IPS-15b (cell line): ENCODE data around the gene PAN2.
A peak's percentile ranks its signal among the peaks of the same experiment; 100 is the strongest.
"Not testable (repeated sequence)": the region's sequence is repeated elsewhere in the genome, so short reads cannot be mapped to it uniquely, and the experiment has no call there.

ENCODE experiments used
- H3K27me3 ChIP-seq: one replicate; pipeline ENCODE4 v1.6.1; 2013; ENCODE audit warnings: low read length; ENCODE audit not compliant: control insufficient read depth, insufficient read depth
- H3K36me3 ChIP-seq: one replicate; pipeline ENCODE4 v1.6.1; 2013; ENCODE audit warnings: low read length; ENCODE audit not compliant: control insufficient read depth, insufficient read depth
- H3K4me1 ChIP-seq: one replicate; pipeline ENCODE4 v1.6.1; 2013; ENCODE audit warnings: mild to moderate bottlenecking, low read length; ENCODE audit not compliant: control insufficient read depth, insufficient read depth
- H3K4me3 ChIP-seq: one replicate; pipeline ENCODE4 v1.5.1; 2013; ENCODE audit warnings: low read depth, low read length
- H3K9ac ChIP-seq: one replicate; pipeline ENCODE4 v1.6.1; 2013; ENCODE audit warnings: low read depth, mild to moderate bottlenecking, low read length
- H3K9me3 ChIP-seq: one replicate; pipeline ENCODE4 v1.6.1; 2013; ENCODE audit warnings: mild to moderate bottlenecking, low read length; ENCODE audit not compliant: control insufficient read depth, insufficient read depth

The PAN2 gene

DNA sequence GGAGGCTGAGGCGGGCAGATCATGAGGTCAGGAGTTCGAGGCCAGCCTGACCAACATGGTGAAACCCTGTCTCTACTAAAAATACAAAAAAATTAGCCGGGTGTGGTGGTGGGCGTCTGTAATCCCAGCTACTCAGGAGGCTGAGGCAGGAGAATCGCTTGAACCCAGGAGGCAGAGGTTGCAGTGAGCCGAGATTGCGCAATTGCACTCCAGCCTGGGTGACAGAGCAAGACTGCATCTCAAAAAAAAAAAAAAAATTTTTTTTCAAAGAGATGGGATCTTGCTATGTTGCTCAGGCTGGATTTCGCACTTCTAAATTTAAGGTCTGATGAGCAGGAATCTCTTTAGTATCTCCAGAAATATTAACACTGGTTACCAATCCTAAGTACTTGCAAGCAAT is 12.2 kb downstream of the PAN2 start:
- H3K36me3 ChIP-seq: peaks cover 13% of the 10 kb centered on the region
- H3K9me3 ChIP-seq, H3K4me1 ChIP-seq, H3K9ac ChIP-seq, H3K27me3 ChIP-seq, H3K4me3 ChIP-seq: not testable (repeated sequence)

- Histone ChIP-seq H3K4me1 (no peaks in the 10 kb centered on the region), H3K4me3 (no peak overlapping the region), H3K9ac (no peak overlapping the region), H3K9me3 (no peaks in the 10 kb centered on the region), H3K36me3 (peaks cover 7% of the 10 kb centered on the region), H3K27me3 (no peaks in the 10 kb centered on the region)
Observed at GRCh38 chr12:56321027-56321426, 12.8 kb downstream of the PAN2 start.

DNA sequence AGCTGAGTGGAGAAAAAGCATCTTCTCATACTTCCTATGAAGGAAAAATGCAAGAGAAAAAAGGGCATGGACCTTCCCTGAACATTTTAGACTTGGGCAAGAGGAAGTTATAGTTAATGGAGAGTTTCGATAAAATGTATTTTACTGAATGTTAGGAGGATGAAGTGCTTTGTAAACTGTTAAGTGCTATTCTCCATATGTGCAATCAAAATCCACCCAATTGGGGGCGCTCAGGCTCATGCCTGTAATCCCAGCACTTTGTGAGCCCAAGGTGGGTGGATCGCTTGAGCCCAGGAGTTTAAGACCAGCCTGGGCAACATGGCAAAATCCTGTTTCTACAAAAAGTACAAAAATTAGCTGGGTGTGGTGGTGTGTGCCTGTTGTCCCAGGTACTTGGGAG is 16.1 kb downstream of the PAN2 start:
- Histone ChIP-seq H3K9me3 (no peaks in the 10 kb centered on the region), H3K36me3 (peaks cover 8% of the 10 kb centered on the region), H3K4me1 (peaks cover 3% of the 10 kb centered on the region), H3K9ac (no peak overlapping the region), H3K4me3 (no peak overlapping the region), H3K27me3 (no peaks in the 10 kb centered on the region)

GRCh38 chr12:56315622-56316473 is 18.0 kb downstream of the PAN2 start, which contains the start of gene CNPY2:
CNPY2 (minus strand) TSS chr12:56315988; CDS start chr12:56315217, 771 bp downstream.
- H3K9ac ChIP-seq: peak within 1 kb of the TSS; percentile 99
- peak within 1 kb of the TSS; percentile 100 for H3K4me3 ChIP-seq
- no peaks in the 10 kb centered on the region for H3K27me3 ChIP-seq
- H3K36me3 ChIP-seq: peaks cover 14% of the 10 kb centered on the region
- H3K4me1 ChIP-seq: peaks cover 3% of the 10 kb centered on the region
- H3K9me3 ChIP-seq: no peaks in the 10 kb centered on the region

DNA sequence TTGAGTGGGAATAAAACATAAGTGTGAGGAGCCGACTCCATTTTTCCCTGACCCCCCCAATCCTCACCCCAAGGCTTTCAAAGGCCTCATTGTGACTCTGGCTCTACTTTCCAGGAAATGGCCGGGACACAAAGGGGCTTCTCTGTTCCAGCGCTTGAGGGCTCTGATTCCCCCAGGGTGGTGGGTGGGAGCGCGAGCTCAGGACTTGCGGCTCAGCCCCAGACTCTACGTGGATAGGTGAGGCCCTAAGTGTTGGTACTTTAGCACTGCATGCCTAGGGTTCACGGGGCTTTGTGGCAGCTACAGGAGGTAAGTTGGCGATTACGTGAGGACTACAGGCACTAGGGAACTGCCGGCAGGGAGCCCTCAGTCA is 18.6 kb downstream of the PAN2 start:
- no peaks in the 10 kb centered on the region for H3K27me3 ChIP-seq
- peak overlapping the region; percentile 100 for H3K4me3 ChIP-seq
- H3K9ac ChIP-seq: peak overlapping the region; percentile 99
- H3K9me3 ChIP-seq: no peaks in the 10 kb centered on the region
- peaks cover 20% of the 10 kb centered on the region for H3K36me3 ChIP-seq
- H3K4me1 ChIP-seq: peaks cover 3% of the 10 kb centered on the region

GRCh38 chr12:56311003-56311402 is 22.8 kb downstream of the PAN2 start:
- H3K36me3 ChIP-seq: peaks cover 30% of the 10 kb centered on the region
- H3K27me3 ChIP-seq: no peaks in the 10 kb centered on the region
- H3K4me3 ChIP-seq: no peak overlapping the region
- peaks cover 3% of the 10 kb centered on the region for H3K4me1 ChIP-seq
- no peaks in the 10 kb centered on the region for H3K9me3 ChIP-seq
- H3K9ac ChIP-seq: no peak overlapping the region

DNA sequence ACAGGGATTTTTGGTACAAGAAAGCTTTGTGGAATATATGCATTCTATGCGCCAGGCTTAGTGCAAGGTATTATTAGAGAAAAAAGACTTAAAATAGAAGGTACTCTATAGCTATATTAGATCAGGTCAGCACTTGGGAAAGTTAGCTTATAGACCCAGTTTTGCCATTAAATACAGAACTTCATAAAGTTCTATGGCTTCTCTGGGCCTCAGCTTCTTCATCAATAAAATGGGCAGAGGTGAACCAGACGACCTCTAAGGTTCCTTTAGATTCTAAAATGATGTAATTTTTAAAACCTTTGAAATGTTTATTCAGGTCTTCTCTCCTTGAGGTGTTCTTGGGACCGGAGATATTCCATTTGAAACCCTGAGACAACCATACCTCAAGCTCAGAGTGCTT is 25.1 kb downstream of the PAN2 start:
- Histone ChIP-seq H3K9me3 (no peaks in the 10 kb centered on the region), H3K4me3 (no peak overlapping the region), H3K36me3 (peaks cover 35% of the 10 kb centered on the region), H3K27me3 (no peaks in the 10 kb centered on the region), H3K4me1 (no peaks in the 10 kb centered on the region), H3K9ac (no peak overlapping the region)

- H3K27me3 ChIP-seq: no peaks in the 10 kb centered on the region
- no peak overlapping the region for H3K4me3 ChIP-seq
- H3K36me3 ChIP-seq: peaks cover 35% of the 10 kb centered on the region
Observed at GRCh38 chr12:56307221-56307965, 26.4 kb downstream of the PAN2 start.

DNA sequence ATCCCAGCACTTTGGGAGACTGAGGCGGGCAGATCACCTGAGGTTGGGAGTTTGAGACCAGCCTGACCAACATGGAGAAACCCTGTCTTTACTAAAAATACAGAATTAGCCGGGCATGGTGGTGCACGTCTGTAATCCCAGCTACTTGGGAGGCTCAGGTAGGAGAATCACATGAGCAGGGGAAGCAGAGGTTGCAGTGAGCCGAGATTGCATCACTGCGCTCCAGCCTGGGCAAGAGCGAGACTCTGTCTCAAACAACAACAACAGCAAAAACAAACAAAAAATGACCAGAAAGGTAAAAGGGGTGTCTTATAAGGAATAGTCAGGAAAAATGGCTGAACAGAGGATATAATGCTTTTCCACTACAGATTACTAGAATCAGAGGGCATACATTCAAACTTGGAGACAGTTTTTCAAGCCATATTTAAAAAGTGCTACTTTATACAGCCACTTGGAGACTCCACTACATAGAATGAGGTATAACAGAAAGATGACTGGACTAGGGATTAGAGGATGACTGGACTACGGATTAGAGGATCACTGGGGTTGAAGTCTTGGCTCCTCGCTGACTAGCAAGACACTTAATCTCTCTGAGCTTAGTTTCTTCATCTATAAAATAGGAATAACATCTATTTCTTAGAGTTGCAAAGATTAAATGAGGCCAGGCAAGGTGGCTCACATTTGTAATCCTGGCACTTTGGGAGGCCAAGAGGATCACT is 28.8 kb downstream of the PAN2 start:
- no peaks in the 10 kb centered on the region for H3K27me3 ChIP-seq
- H3K4me1 ChIP-seq: peaks cover 6% of the 10 kb centered on the region
- no peak overlapping the region for H3K9ac ChIP-seq
- H3K36me3 ChIP-seq: peaks cover 22% of the 10 kb centered on the region
- no peaks in the 10 kb centered on the region for H3K9me3 ChIP-seq
- no peak overlapping the region for H3K4me3 ChIP-seq

More at GRCh38 chr12:56307221-56307965, 26.4 kb downstream of the PAN2 start:
- Histone ChIP-seq H3K9ac (no peak overlapping the region), H3K9me3 (no peaks in the 10 kb centered on the region), H3K4me1 (no peaks in the 10 kb centered on the region)

DNA sequence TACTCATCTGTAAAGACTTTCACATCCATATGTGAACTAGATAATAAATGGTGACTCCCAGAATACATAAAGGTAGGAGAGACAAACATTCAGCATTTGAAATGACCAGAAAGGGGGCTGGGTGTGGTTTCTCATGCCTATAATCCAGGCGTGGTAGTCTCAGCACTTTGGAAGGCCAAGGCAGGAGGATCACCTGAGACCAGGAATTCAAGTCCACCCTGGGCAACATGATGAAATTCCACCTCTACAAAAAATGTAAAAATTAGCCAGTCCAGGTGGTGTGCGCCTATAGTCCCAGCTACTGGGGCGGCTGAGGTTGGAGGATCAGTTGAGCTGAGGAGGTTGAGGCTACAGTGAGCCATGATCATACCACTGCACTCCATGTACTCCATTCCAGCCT is 29.5 kb downstream of the PAN2 start:
- no peak overlapping the region for H3K9ac ChIP-seq
- peaks cover 6% of the 10 kb centered on the region for H3K4me1 ChIP-seq
- H3K36me3 ChIP-seq: peaks cover 26% of the 10 kb centered on the region
- no peaks in the 10 kb centered on the region for H3K27me3 ChIP-seq
- no peak overlapping the region for H3K4me3 ChIP-seq
- no peaks in the 10 kb centered on the region for H3K9me3 ChIP-seq

GRCh38 chr12:56300644-56301464 is 32.9 kb downstream of the PAN2 start:
- H3K9ac ChIP-seq: peak overlapping the region; percentile 88
- peak overlapping the region; percentile 78 for H3K4me3 ChIP-seq
- peaks cover 15% of the 10 kb centered on the region for H3K36me3 ChIP-seq
- peaks cover 6% of the 10 kb centered on the region for H3K4me1 ChIP-seq
- no peaks in the 10 kb centered on the region for H3K9me3 ChIP-seq
- no peaks in the 10 kb centered on the region for H3K27me3 ChIP-seq
